KOPT-K1 (cell line): ENCODE measurements around the gene CLIP1.

Source experiments
- H3K27ac ChIP-seq: fragments of 200-600 bp; sonication (generic); 2 replicates; pipeline ENCODE4 v1.5.1; 2016; ENCODE audit warnings: antibody characterized with exemption, mild to moderate bottlenecking, low read depth, low read length; ENCODE audit not compliant: poor library complexity, severe bottlenecking
- H3K36me3 ChIP-seq: fragments of 200-600 bp; sonication (generic); 2 replicates; pipeline ENCODE4 v1.5.1; 2017; ENCODE audit warnings: antibody characterized with exemption, mild to moderate bottlenecking, low read length, moderate library complexity; ENCODE audit not compliant: insufficient read depth
- H3K9me3 ChIP-seq: fragments of 200-600 bp; sonication (generic); 2 replicates; pipeline ENCODE4 v1.5.1; 2017; ENCODE audit warnings: antibody characterized with exemption, low read length, mild to moderate bottlenecking; ENCODE audit not compliant: insufficient read depth, poor library complexity, severe bottlenecking

The CLIP1 gene

DNA sequence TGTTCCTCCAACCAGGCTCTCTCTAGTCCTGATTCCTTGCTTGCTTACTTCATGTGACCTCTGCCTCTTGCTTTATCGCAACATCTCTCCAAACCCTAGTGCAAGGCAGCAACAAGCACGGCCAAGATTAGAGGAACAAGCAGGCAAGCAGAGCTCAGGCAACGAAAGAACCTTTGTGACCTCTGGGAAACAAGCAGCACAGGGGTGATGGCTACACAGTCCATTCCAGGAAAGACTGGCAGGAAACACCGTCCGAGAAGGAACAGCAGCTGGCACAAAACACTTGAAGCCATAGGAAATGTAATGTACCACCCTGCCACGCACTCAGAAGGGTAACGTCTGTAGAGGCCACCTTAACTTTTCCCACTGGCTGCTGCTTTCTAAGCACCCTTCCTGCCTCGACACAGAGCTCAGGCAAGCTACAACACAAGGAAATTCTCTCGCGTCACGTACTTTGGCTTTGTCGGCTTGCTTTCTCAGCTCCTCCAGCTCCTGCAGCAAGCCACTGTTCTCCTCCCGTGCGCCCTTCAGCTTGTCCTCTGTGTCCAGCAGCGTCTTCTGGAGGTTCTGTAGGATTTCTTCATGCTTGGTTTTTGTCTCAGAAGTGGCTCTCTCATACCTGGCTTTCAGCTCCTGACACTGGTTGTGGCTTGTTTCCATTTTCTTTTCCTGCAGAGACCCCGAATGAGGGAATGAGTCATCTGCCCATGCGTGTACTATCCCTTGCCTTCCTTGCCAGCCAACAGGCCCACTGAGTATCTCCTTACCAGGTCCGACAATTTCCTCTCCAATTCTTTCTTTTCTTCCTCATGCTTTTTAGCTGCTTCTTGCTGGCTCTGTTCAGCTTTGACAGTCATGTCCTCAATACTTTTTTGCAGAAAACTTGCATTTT is 94.7 kb downstream of the CLIP1 start:
- Histone ChIP-seq H3K9me3 (no peaks in the 10 kb centered on the region), H3K36me3 (peaks cover 56% of the 10 kb centered on the region), H3K27ac (no peak overlapping the region)

DNA sequence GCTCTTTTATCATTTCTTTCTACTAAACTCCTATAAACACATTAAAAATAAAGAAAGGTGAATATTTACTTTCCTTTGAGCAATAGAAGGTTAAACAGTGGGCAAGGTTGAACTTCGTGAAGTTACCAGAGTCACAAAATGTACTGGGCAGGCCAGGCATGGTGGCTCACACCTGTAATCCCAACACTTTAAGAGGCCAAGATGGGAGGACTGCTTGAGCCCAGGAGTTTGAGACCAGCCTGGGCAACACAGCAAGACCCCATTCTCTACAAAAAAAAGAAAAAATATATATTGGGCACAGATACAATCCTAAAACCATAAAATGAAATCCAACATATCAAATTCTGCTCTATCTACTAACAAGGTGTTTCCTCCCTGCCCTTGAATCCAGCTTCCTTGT is 95.5 kb downstream of the CLIP1 start:
- Histone ChIP-seq H3K36me3 (peaks cover 60% of the 10 kb centered on the region), H3K9me3 (no peaks in the 10 kb centered on the region), H3K27ac (no peak overlapping the region)

DNA sequence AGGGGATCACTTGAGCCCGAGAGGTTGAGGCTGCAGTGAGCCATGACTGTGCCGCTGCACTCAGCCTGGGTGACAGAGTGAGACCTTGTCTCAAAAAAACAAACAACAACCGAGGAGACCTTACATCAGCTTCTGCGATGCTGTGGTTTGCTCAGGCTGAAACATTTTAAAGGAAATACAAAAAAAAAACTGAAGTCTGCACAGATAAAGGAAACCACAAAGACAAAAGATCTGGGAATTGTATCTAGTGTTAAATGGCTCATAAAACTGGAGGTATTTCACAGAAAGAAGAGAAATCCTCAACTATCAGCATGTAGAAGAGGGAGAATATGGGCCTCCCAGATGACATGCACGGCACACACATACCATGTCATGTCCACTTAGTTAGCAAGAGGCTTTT is 95.9 kb downstream of the CLIP1 start:
- Histone ChIP-seq H3K27ac (peak overlapping the region; percentile 13), H3K36me3 (peaks cover 63% of the 10 kb centered on the region), H3K9me3 (no peaks in the 10 kb centered on the region)

DNA sequence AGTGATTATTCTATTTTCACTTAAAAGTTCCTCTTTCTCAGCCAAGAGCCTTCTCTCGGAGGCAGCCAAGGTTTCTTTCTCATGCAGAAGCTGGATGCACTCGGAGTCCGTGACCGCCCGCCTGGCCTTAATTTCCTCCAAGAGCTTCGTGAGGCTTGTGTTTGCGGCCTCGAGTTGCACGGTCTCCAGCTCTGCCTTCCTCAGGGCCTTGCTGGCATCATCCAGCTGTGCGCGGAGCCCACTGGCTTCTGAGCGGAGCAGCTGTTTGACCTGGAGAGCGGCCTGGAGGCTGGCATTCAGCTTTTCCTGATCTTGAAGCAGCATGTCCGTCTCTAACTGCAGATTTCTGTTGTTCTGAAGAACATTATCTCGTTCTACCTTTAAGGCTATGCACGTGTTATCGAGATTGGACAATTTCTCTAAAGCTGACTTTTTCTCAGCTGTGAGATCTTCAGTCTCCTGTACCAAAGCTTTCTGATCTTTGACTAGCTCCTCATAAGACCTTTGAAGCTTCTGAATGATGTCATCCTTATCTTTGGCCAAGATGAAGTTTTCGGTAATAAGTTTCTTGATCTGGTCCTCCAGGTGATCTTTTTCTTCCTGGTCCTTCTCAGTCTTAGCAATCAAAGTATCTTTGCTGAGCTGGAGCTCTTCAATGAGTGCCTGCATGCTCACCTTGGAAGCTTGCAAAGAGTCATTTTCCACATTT is 99.0 kb downstream of the CLIP1 start:
- H3K36me3 ChIP-seq = peaks cover 72% of the 10 kb centered on the region
- no peak overlapping the region for H3K27ac ChIP-seq
- H3K9me3 ChIP-seq = no peaks in the 10 kb centered on the region

DNA sequence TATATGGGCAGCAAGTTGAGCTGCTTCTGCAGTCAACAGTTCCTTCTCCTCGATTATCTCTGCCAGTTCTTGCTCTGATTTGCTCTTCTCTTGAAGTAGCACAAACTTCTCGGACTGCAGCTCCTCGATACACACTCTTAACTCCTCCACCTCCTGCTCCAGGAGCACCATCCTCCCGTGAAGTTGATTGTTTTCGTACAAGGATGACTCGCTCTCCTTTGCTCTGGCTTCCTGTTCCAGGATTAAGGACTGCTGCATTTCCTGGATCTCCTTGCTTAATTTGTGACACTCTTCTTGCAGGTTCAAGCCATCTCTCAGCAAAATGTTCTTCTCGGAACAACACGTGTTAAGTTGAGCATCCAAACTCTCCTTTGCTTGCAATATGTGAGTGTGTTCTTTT is 100.0 kb downstream of the CLIP1 start:
- Histone ChIP-seq H3K9me3 (no peaks in the 10 kb centered on the region), H3K27ac (no peak overlapping the region), H3K36me3 (peaks cover 74% of the 10 kb centered on the region)

DNA sequence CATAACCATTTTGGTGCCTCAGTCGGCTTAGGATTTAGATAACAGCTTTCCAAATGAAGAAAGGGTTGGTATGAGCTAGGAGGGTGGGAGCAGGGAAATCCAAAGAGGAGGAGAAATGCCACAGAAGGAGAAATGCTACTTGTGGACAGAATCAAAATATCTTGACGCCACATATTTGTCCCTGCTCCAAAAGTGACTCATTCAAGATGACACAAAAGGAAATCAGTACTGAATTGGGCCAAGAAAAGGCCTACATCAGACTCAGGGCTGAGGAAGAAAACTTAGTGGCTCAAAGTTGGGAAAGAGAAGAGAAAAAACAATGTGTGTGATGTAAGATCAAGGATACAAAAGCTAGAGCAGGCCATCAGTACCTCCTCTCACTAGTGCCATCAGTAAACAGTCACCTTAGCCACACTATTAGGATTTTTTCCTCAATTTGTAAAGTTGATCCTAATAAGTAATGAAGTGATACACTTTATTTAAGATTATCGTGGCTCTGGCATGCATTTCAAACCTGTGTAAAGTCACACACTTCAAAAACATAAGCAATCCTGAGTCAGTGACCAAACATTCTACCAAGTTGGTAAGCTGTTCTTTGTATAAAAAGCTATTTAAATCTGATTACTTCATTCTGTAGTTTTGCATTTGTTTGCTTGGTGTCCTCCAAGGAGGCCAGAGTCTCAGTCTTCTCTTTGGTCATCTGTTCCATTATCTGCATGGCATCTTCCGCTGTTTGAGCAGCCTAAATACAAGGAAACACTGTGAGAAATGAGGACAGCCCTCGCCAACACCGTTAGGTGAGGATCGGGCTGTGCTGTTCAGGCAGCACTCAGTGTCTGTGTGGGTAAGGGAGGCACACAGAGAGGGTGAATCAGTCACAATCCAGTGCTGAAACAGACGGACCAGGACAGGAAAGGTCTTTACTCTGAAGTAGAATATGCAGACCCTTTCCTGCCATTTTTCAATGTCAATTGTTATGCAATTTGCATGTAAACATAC is 103.6 kb downstream of the CLIP1 start:
- peaks cover 79% of the 10 kb centered on the region for H3K36me3 ChIP-seq
- H3K9me3 ChIP-seq = no peaks in the 10 kb centered on the region
- H3K27ac ChIP-seq = no peak overlapping the region

DNA sequence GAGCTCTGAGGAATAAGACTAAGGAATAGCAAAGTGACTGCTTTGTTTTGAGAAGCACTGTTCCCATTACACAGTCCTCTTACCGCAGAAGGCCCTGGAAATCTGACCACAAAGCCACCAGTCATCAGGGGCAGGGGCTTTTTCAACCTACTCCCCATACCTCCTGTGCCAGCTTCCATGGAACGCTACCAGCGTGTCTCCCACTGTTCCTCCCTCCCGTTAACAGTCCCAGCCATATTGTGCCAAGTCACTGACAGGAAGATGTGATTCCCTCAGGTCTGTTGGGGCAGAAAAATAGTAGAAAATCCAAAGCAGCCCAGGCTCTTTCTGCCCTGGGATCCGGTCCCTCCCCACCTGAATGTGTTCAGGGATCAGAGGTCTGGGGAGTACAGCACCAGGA is 109.5 kb downstream of the CLIP1 start:
- peaks cover 57% of the 10 kb centered on the region for H3K36me3 ChIP-seq
- H3K27ac ChIP-seq = no peak overlapping the region
- no peaks in the 10 kb centered on the region for H3K9me3 ChIP-seq

DNA sequence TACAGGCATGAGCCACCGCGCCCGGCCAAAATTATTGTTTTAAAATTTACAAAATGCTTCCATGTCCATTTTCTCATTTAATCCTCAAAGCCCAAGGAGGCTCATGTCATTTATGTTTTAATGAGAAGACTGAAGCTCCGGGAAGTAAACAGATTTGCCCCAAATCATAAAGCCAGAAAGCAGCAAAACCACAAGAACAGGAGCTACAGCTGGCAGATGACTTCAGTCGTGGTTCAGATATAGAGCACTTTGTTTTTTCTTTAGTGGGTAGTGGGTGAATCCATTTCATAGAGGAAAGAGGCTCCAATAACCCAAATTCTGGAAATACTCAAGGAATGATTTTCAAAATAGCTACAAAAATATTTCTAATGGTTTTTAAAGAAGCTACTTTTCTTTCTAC is 110.8 kb downstream of the CLIP1 start:
- H3K27ac ChIP-seq = no peak overlapping the region
- peaks cover 50% of the 10 kb centered on the region for H3K36me3 ChIP-seq
- no peaks in the 10 kb centered on the region for H3K9me3 ChIP-seq

DNA sequence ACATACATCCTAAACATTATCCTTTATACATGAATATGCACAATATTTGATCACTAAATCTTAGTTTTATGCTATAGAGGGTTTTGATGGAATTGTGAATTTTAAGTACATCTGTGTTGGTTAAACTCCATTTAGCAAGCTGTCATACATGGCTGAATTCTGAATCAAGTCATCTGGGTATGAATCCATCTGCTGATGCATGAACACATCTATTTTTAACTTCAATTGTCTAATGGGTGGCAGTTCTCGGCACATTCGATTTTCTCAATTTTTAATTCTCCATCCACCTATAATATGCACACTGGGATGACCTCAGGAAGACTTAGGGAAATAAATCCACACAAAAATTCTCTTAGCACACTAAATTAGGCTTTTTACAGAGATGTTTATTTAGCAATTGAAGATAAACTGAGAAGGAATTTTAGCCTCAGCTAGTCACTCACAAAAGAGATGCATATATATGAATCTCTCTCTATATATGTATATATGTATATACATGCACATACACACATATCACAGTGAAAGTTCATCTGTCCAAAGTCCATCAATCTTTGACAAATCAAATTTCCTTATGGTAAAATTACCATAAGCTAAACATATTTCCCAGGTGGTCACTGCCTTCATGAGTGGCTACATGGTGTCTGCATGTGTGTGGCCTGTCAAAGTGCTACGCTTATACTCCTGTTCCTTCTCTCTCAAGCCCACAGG is 111.7 kb downstream of the CLIP1 start:
- Histone ChIP-seq H3K9me3 (no peaks in the 10 kb centered on the region), H3K36me3 (peaks cover 46% of the 10 kb centered on the region), H3K27ac (no peak overlapping the region)

DNA sequence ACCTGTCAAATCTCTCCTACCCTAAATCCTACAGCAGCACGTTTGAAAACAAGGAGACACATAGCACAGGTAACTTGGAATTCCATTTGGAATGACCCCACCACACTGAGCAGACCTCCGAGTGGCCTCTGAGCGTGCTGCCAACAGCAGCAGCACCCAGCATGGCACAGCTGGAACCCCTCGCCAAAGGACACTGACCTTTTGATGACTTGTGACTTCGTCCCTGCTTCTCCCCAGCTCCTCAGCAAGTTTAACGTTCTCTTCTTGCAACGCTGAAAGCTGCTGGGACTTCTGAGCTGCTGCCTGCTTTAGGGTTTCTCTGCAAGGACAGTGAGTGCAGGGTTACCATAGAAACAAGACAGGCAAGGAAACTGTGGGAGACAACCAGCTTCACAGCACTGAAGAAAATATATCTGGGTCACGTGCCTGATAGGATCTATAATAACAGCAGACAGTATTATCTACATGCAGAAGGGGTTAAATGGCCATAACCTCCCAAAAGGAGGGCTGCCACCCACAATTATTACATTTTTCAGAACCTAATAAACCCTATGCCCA is 112.8 kb downstream of the CLIP1 start:
- H3K36me3 ChIP-seq = peaks cover 43% of the 10 kb centered on the region
- H3K27ac ChIP-seq = no peak overlapping the region
- H3K9me3 ChIP-seq = no peaks in the 10 kb centered on the region

DNA sequence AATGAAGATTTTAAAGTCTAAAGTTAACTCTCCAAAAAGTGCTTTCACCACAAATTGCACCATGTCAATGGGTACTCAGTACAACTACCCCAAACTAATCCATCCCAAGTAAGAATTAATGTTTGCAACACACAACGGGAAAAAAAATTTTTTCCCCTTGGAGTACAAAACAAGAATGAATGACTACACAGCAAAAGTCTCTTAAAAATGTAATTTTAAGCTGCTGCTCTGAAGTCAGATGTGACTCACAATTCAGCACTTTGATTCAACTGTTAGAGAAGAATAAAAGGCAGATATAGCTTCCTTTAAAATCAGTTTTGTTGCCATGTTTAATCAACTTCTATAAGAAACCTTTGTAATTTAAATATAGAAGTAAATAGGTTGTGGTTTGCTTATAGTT is 113.7 kb downstream of the CLIP1 start:
- H3K36me3 ChIP-seq = peaks cover 38% of the 10 kb centered on the region
- no peaks in the 10 kb centered on the region for H3K9me3 ChIP-seq
- H3K27ac ChIP-seq = no peak overlapping the region

DNA sequence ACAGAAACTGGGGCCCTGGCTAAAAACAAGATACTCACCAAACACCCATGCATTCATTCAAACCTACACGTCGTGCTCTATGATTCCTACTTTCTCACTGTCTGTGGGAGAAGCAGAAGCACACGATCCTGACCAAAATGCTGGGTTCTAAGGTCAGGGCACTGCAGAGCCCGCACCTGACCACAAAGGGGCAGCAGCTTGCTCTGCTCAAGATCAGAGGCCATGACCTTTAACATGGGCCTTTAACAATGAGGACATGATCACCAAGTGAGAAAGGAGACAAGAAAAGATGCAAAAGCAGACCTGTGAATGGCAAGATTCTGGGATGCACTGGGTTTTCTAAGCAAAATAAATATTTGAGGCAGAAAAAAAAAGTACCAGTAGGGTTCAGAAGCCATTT is 116.1 kb downstream of the CLIP1 start:
- H3K9me3 ChIP-seq = no peaks in the 10 kb centered on the region
- H3K27ac ChIP-seq = no peak overlapping the region
- peaks cover 46% of the 10 kb centered on the region for H3K36me3 ChIP-seq

DNA sequence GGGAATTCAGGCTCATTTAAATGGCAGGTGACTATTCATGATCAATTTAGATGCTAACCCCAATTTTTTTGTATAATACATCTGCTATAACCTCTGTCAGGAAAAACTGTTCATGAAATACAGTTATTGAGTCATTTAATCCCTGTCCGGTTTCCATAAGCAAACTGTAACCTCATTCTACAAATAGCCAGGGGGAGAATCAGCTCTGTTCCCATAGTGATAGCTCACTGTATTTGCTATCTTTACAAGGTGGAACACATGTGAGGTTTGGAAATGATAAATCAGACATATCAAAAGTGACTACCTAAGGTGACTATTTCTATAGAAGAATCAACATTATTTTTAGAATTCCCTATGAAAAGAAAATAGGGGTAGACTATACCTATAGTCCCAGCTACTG is 117.5 kb downstream of the CLIP1 start:
- peaks cover 46% of the 10 kb centered on the region for H3K36me3 ChIP-seq

DNA sequence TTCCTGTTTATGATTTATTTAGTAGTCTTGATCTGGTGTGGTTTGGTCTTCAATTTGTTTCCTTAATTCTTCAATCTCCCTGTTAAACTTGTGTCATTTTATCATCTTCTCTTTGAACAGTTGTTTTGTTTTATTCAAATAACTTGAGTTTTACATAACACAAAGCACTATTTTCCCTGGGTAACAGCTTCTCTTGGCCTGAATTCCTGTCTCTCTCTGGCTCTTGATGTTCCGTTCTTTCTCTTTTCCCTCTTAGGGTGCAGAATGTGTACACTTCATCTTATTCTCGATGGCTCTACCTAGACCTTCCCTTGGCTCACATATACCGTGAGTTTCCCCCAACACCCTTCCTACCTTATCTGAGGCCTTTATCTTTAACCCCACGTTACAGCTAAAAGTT is 119.4 kb downstream of the CLIP1 start:
- Histone ChIP-seq H3K36me3 (peaks cover 38% of the 10 kb centered on the region), H3K27ac (no peak overlapping the region), H3K9me3 (no peaks in the 10 kb centered on the region)

More for the DNA sequence above, 117.5 kb downstream of the CLIP1 start:
- Histone ChIP-seq H3K27ac (no peak overlapping the region), H3K9me3 (no peaks in the 10 kb centered on the region)
